ENCODE results near the gene GRHL1.
"Not testable (repeated sequence)": the region's sequence is repeated elsewhere in the genome, so short reads cannot be mapped to it uniquely, and the experiment has no call there.

DNA sequence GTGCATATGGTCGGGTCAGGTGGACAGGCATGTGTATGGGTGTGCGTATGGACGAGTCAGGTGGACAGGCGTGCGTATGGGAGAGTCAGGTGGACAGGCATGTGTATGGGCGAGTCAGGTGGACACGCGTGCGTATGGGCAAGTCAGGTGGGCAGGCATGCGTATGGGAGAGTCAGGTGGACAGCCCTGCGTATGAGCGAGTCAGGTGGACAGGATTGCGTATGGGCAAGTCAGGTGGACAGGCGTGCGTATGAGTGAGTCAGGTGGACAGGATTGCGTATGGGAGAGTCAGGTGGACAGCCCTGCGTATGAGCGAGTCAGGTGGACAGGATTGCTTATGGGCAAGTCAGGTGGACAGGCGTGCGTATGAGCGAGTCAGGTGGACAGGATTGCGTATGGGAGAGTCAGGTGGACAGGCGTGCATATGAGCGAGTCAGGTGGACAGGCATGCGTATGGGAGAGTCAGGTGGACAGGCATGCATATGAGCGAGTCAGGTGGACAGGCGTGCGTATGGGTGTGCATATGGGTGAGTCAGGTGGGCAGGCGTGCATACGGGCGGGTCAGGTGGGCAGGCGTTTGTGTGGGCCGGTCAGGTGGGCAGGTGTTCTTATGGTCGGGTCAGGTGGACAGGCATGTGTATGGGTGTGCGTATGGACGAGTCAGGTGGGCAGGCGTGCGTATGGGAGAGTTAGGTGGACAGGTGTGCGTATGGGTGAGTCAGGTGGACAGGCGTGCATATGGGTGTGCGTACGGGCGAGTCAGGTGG is 62.3 kb downstream of the GRHL1 start:
- TF ChIP-seq, protein P1, sequence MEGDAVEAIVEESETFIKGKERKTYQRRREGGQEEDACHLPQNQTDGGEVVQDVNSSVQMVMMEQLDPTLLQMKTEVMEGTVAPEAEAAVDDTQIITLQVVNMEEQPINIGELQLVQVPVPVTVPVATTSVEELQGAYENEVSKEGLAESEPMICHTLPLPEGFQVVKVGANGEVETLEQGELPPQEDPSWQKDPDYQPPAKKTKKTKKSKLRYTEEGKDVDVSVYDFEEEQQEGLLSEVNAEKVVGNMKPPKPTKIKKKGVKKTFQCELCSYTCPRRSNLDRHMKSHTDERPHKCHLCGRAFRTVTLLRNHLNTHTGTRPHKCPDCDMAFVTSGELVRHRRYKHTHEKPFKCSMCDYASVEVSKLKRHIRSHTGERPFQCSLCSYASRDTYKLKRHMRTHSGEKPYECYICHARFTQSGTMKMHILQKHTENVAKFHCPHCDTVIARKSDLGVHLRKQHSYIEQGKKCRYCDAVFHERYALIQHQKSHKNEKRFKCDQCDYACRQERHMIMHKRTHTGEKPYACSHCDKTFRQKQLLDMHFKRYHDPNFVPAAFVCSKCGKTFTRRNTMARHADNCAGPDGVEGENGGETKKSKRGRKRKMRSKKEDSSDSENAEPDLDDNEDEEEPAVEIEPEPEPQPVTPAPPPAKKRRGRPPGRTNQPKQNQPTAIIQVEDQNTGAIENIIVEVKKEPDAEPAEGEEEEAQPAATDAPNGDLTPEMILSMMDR (conservative IDR thresholded peaks at IDR 0.05 in 1 of 2, IDR thresholded peaks at IDR 0.05 in 1 of 2; ENCODE audit: extremely low read depth in 1 of 2, insufficient read depth in 1 of 2, low read depth in 1 of 2, low read length in 2 of 2) = not testable (repeated sequence)
- TF ChIP-seq EZH2 (IDR thresholded peaks at IDR 0.05; ENCODE audit: borderline replicate concordance, low read length) = not testable (repeated sequence)

All from mammary epithelial cell (primary cell).